A673 (cell line): ENCODE data around the gene CC2D1A. TPM values are rescaled to one million over a fixed set of nuclear protein-coding genes. Genes with fewer than 3 reads are reported as not detected.

Experiments used
- BruUV-seq: library from RNA; stranded (reverse); fragments of 400-500 nt; replicated peaks from 2 replicates; lab custom pipeline; 2021; lab: Mats Ljungman, UMichigan
- CTCF ChIA-PET: fragments of 300-600 bp; sonication (Branson Sonifier 250); formaldehyde crosslinking; loops from one replicate; lab custom pipeline; 2022; ENCODE audit warnings: antibody characterized with exemption; lab: Charles Lee
- POLR2A ChIA-PET: fragments of 300-600 bp; sonication (Branson Sonifier 250); formaldehyde crosslinking; loops from one replicate; lab custom pipeline; 2022; ENCODE audit warnings: antibody characterized with exemption; ENCODE audit not compliant: low non-redundant PET; lab: Charles Lee
- DNase-seq: peaks from one replicate; pipeline ENCODE4 v3.0.0-alpha.2; 2015; ENCODE audit warnings: low spot score
- H3K27ac ChIP-seq: fragments of 200-600 bp; sonication (generic); 2 replicates; pipeline ENCODE4 v1.5.1; 2016; ENCODE audit warnings: mixed run types, low read depth, mild to moderate bottlenecking, mixed read lengths, antibody characterized with exemption, low read length; ENCODE audit not compliant: poor library complexity, severe bottlenecking
- H3K27me3 ChIP-seq: fragments of 200-600 bp; sonication (generic); replicated peaks from 2 replicates; pipeline ENCODE4 v1.6.1; 2017; ENCODE audit warnings: mixed run types, low read depth, mild to moderate bottlenecking, mixed read lengths, antibody characterized with exemption, low read length; ENCODE audit not compliant: insufficient read depth, poor library complexity
- H3K36me3 ChIP-seq: fragments of 200-600 bp; sonication (generic); 2 replicates; pipeline ENCODE4 v1.6.1; 2016; ENCODE audit warnings: mixed run types, mild to moderate bottlenecking, mixed read lengths, antibody characterized with exemption, low read length; ENCODE audit not compliant: insufficient read depth, poor library complexity, severe bottlenecking
- H3K4me1 ChIP-seq: fragments of 200-600 bp; sonication (generic); 2 replicates; pipeline ENCODE4 v1.6.1; 2017; ENCODE audit warnings: mixed run types, mild to moderate bottlenecking, mixed read lengths, antibody characterized with exemption, low read length; ENCODE audit not compliant: insufficient read depth, poor library complexity, severe bottlenecking
- H3K4me3 ChIP-seq: fragments of 200-600 bp; sonication (generic); 2 replicates; pipeline ENCODE4 v1.5.1; 2016; ENCODE audit warnings: low read depth, mixed run types, mild to moderate bottlenecking, mixed read lengths, low read length; ENCODE audit not compliant: poor library complexity, severe bottlenecking
- H3K9me3 ChIP-seq: fragments of 200-600 bp; sonication (generic); 2 replicates; pipeline ENCODE4 v1.6.1; 2016; ENCODE audit warnings: mixed run types, low read depth, mild to moderate bottlenecking, mixed read lengths, antibody characterized with exemption, low read length; ENCODE audit not compliant: poor library complexity, severe bottlenecking
- EZH2 ChIP-seq: fragments of 200-600 bp; sonication (generic); IDR thresholded peaks from 2 replicates; pipeline ENCODE4 v1.6.1; 2017; ENCODE audit warnings: borderline replicate concordance, low read depth, mild to moderate bottlenecking, mixed read lengths, antibody characterized with exemption, low read length; ENCODE audit not compliant: poor library complexity, severe bottlenecking
- intact Hi-C: fragments of 100-400 bp; cut with micrococcal nuclease; formaldehyde crosslinking; loops from one replicate; pipeline ENCODE4 v1.10.0; 2022; ENCODE audit not compliant: unreplicated experiment
- total RNA-seq: library from RNA; stranded (reverse); gene quantifications from 2 replicates; pipeline ENCODE4 v1.2.3, GENCODE V29; 2021
- TF ChIP-seq, protein P1 (sequence below): fragments of 300-800, 200-600 bp; sonication (generic); conservative IDR thresholded peaks from 2 replicates; pipeline ENCODE4 v1.5.1; 2017; ENCODE audit warnings: low read depth, mild to moderate bottlenecking, antibody characterized with exemption, low read length, moderate library complexity, mixed read lengths

CC2D1A gene
- total RNA-seq, 1 experiment from 2014 or later, result 38.6 TPM

DNA sequence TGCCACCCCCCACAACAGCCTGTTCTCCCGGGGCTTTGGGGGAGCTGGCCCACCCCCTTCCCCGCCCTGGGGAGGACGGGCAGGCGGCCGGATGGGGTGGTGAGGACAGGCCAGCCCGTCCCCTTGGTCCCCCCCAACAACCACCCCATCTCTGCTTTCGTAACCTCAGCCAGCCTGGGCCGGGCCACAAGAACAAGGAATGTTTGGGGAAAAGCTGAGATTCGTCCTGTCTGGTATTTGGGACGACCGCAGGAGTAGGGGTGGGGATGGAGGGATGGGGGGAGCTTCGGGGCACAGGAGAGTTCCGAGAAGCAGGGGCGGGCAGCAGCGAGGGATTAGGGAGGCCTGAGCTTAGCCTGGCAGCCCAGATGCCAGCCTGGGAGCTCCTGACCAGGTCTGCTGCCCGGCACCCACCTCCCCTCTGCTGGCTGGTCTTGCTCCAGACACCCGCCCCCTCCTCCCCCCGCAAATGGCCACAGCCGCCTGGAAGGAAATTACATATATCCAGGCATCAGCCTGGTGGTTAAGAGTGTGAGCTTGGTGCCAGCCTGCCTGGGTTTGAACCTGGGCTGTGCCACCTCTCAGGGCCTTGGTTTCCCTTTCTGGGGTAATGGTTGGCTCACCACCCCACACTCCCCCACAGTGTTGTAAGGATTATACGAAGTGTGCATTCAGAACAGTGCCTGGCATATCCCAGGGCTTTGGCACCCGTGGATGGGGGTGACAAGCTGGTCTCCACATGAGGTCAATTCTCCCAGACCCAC, 32.5 kb downstream of the CC2D1A start, which contains the start of gene PODNL1:
PODNL1 (minus strand) TSS at position 117 of the 764 bp plus-strand sequence. CDS start 236 bp downstream, outside the sequence.
- CTCF ChIA-PET, result no interaction called here
- H3K36me3 ChIP-seq, result no peaks in the 10 kb centered on the region
- H3K4me1 ChIP-seq, result no peaks in the 10 kb centered on the region
- intact Hi-C loops, result no loop called here
- no peak for DNase-seq
- POLR2A ChIA-PET, result no interaction called here
- no peak within 1 kb of the TSS for H3K4me3 ChIP-seq
- BruUV-seq, result no TSS peak
- H3K9me3 ChIP-seq, result no peaks in the 10 kb centered on the region
- H3K27me3 ChIP-seq, result no peaks in the 10 kb centered on the region
- no peak for TF ChIP-seq EZH2
- TF ChIP-seq, protein P1, sequence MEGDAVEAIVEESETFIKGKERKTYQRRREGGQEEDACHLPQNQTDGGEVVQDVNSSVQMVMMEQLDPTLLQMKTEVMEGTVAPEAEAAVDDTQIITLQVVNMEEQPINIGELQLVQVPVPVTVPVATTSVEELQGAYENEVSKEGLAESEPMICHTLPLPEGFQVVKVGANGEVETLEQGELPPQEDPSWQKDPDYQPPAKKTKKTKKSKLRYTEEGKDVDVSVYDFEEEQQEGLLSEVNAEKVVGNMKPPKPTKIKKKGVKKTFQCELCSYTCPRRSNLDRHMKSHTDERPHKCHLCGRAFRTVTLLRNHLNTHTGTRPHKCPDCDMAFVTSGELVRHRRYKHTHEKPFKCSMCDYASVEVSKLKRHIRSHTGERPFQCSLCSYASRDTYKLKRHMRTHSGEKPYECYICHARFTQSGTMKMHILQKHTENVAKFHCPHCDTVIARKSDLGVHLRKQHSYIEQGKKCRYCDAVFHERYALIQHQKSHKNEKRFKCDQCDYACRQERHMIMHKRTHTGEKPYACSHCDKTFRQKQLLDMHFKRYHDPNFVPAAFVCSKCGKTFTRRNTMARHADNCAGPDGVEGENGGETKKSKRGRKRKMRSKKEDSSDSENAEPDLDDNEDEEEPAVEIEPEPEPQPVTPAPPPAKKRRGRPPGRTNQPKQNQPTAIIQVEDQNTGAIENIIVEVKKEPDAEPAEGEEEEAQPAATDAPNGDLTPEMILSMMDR, result no peak
- no peak within 1 kb of the TSS for H3K27ac ChIP-seq

GRCh38 chr19:13942023-13942684, 36.2 kb downstream of the CC2D1A start:
- no TSS peak for BruUV-seq
- Histone ChIP-seq H3K9me3 (no peaks in the 10 kb centered on the region), H3K4me3 (no peak overlapping the region), H3K36me3 (no peaks in the 10 kb centered on the region), H3K4me1 (no peaks in the 10 kb centered on the region), H3K27me3 (no peaks in the 10 kb centered on the region), H3K27ac (no peak overlapping the region)
- no peak for DNase-seq
- intact Hi-C loops, result no loop called here
- ChIA-PET POLR2A (no interaction called here), CTCF (interaction anchor here (0.5 kb wide), 1 partner anchor 98 kb away, joined by 14 read pairs; no protein-coding TSS in a partner anchor)
- no peak for TF ChIP-seq EZH2
- TF ChIP-seq, protein P1, result no peak

DNA sequence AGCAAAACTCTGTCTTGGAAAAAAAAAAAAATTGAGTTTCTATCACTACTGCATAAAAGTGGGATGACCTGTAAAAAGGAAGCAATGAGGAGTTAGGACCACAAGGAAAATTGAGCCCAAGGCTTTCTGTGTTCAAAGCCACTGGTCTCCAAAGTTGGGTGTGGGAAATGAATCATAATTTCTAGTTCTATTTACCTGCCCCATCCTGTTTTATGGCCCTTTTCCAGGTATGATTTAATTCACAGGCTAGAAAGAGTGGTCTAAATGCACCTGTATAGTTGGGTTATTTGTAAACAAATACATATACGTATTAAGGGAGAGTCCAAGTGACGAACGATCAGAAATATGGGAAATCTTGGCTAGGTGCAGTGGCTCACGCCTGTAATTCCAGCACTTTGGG, 40.4 kb downstream of the CC2D1A start:
- no peak for DNase-seq
- H3K4me3 ChIP-seq, result no peak overlapping the region
- ChIA-PET CTCF (no interaction called here), POLR2A (no interaction called here)
- H3K27me3 ChIP-seq, result no peaks in the 10 kb centered on the region
- no peaks in the 10 kb centered on the region for H3K9me3 ChIP-seq
- no peaks in the 10 kb centered on the region for H3K4me1 ChIP-seq
- H3K36me3 ChIP-seq, result no peaks in the 10 kb centered on the region
- BruUV-seq, result no TSS peak
- TF ChIP-seq, protein P1, result no peak
- no peak for TF ChIP-seq EZH2
- intact Hi-C loops, result no loop called here
- no peak overlapping the region for H3K27ac ChIP-seq
